GM12878 (cell line): ENCODE measurements around the gene MST1. TPM values are rescaled to one million over a fixed set of nuclear protein-coding genes. Genes with fewer than 3 reads are reported as not detected.

ENCODE experiments used
- BHLHE40 ChIP-seq, 2 experiments: fragments of 450-650 bp in 1 of 2; IDR thresholded peaks; 2 replicates each; pipeline ENCODE4 v1.6.1; 2011 to 2017; ENCODE audit warnings: low read depth in 2 of 2, borderline replicate concordance in 1 of 2, improper control_type of control experiment in 1 of 2, low read length in 1 of 2, mild to moderate bottlenecking in 1 of 2
- CBX3 ChIP-seq: fragments of 200-600 bp; sonication (generic); IDR thresholded peaks from 2 replicates; pipeline ENCODE4 v1.6.1; 2016; ENCODE audit warnings: low read depth, borderline replicate concordance
- EED ChIP-seq: sonication (generic); IDR thresholded peaks from 2 replicates; pipeline ENCODE4 v1.6.1; 2016; ENCODE audit warnings: antibody characterized with exemption, low read depth
- JUND ChIP-seq: IDR thresholded peaks from 2 replicates; pipeline ENCODE4 v1.6.1; 2012; ENCODE audit warnings: low read depth, mild to moderate bottlenecking, low read length, improper control_type of control experiment, moderate library complexity
- LARP7 ChIP-seq: fragments of 450-650 bp; IDR thresholded peaks from 2 replicates; pipeline ENCODE4 v1.6.1; 2017; ENCODE audit warnings: mild to moderate bottlenecking
- MAX ChIP-seq: IDR thresholded peaks from 2 replicates; pipeline ENCODE4 v1.6.1; 2012; ENCODE audit warnings: low read depth, low read length, improper control_type of control experiment
- NBN ChIP-seq: fragments of 450-650 bp; IDR thresholded peaks from 2 replicates; pipeline ENCODE4 v1.6.1; 2016
- NKRF ChIP-seq: fragments of 450-650 bp; conservative IDR thresholded peaks from 2 replicates; pipeline ENCODE4 v1.6.1; 2017; ENCODE audit warnings: mild to moderate bottlenecking, moderate library complexity
- RAD21 ChIP-seq: IDR thresholded peaks from 2 replicates; pipeline ENCODE4 v1.6.1; 2011; ENCODE audit warnings: mild to moderate bottlenecking, low read depth, low read length, moderate library complexity; ENCODE audit not compliant: insufficient read depth
- SMARCA5 ChIP-seq: fragments of 450-650 bp; IDR thresholded peaks from 2 replicates; pipeline ENCODE4 v1.6.1; 2017; ENCODE audit warnings: mild to moderate bottlenecking
- SP1 ChIP-seq: IDR thresholded peaks from one replicate; pipeline ENCODE4 v1.6.1; 2011; ENCODE audit warnings: low read depth, low read length
- STAT1 ChIP-seq: fragments of 450-650 bp; conservative IDR thresholded peaks from 2 replicates; pipeline ENCODE4 v1.6.1; 2014; ENCODE audit warnings: antibody characterized with exemption, mild to moderate bottlenecking
- TAF1 ChIP-seq: IDR thresholded peaks from 2 replicates; pipeline ENCODE4 v1.6.1; 2011; ENCODE audit warnings: mild to moderate bottlenecking, low read depth, low read length, borderline replicate concordance
- polyA plus RNA-seq, 11 experiments: library from polyadenylated mRNA; depleted of rRNA in 4 of 11; unstranded in 6 of 11; stranded (reverse) in 5 of 11; fragments of >200 nt; fragmentation: Nextera tagmentation in 4 of 11; fragmentation: Illumina TruSeq in 1 of 11; extraction: Ambion mirVana in 4 of 11; extraction: Trizol in 1 of 11; gene quantifications; 1 replicate in 1 of 11; 2 replicates in 10 of 11; pipeline versions ENCODE4 v1.2.1 to v1.2.3, GENCODE V29; 2011 to 2016; ENCODE audit warnings: inconsistent platforms in 2 of 11, missing spikeins in 2 of 11, low read depth in 1 of 11
- total RNA-seq, 4 experiments: library from RNA; depleted of rRNA in 3 of 4; stranded (reverse); fragments of >200 nt in 3 of 4; fragmentation: Illumina TruSeq in 1 of 4; extraction: Trizol in 1 of 4; gene quantifications; 2 replicates each; pipeline versions ENCODE4 v1.2.1 to v1.2.3, GENCODE V29; 2013 to 2021
- TF ChIP-seq, protein P1 (sequence below): fragments of 450-650 bp; IDR thresholded peaks from 2 replicates; pipeline ENCODE4 v1.6.1; 2017; ENCODE audit warnings: antibody characterized with exemption, mild to moderate bottlenecking, moderate library complexity
- TF ChIP-seq, protein P2 (sequence below), 3 experiments: IDR thresholded peaks in 2 of 3; conservative IDR thresholded peaks in 1 of 3; 2 replicates each; pipeline ENCODE4 v1.5.1; 2011; ENCODE audit warnings: low read depth in 3 of 3, low read length in 3 of 3, mild to moderate bottlenecking in 3 of 3, control low read depth in 2 of 3, moderate library complexity in 2 of 3, inconsistent platforms in 1 of 3, mixed read lengths in 1 of 3; ENCODE audit not compliant: control insufficient read depth in 2 of 3, insufficient read depth in 1 of 3; ENCODE audit errors: extremely low read depth in 1 of 3
- TF ChIP-seq, protein P3 (sequence below): IDR thresholded peaks from 2 replicates; pipeline ENCODE4 v1.6.1; 2011; ENCODE audit warnings: low read depth, low read length, improper control_type of control experiment, borderline replicate concordance

The MST1 gene
- total and polyA plus RNA-seq, 10 of the 15 experiments (the other 5 are each of a cell fraction or from before 2014, with no cell fraction given) = 1.2 to 25.5 (median 4.1) TPM

GRCh38 chr3:49719214-49719884 is 30.1 kb upstream of the MST1 start, which contains the start of gene AMIGO3 (continued):
- TF ChIP-seq, protein P1, sequence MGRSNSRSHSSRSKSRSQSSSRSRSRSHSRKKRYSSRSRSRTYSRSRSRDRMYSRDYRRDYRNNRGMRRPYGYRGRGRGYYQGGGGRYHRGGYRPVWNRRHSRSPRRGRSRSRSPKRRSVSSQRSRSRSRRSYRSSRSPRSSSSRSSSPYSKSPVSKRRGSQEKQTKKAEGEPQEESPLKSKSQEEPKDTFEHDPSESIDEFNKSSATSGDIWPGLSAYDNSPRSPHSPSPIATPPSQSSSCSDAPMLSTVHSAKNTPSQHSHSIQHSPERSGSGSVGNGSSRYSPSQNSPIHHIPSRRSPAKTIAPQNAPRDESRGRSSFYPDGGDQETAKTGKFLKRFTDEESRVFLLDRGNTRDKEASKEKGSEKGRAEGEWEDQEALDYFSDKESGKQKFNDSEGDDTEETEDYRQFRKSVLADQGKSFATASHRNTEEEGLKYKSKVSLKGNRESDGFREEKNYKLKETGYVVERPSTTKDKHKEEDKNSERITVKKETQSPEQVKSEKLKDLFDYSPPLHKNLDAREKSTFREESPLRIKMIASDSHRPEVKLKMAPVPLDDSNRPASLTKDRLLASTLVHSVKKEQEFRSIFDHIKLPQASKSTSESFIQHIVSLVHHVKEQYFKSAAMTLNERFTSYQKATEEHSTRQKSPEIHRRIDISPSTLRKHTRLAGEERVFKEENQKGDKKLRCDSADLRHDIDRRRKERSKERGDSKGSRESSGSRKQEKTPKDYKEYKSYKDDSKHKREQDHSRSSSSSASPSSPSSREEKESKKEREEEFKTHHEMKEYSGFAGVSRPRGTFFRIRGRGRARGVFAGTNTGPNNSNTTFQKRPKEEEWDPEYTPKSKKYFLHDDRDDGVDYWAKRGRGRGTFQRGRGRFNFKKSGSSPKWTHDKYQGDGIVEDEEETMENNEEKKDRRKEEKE = no peak
- TF ChIP-seq, protein P2, sequence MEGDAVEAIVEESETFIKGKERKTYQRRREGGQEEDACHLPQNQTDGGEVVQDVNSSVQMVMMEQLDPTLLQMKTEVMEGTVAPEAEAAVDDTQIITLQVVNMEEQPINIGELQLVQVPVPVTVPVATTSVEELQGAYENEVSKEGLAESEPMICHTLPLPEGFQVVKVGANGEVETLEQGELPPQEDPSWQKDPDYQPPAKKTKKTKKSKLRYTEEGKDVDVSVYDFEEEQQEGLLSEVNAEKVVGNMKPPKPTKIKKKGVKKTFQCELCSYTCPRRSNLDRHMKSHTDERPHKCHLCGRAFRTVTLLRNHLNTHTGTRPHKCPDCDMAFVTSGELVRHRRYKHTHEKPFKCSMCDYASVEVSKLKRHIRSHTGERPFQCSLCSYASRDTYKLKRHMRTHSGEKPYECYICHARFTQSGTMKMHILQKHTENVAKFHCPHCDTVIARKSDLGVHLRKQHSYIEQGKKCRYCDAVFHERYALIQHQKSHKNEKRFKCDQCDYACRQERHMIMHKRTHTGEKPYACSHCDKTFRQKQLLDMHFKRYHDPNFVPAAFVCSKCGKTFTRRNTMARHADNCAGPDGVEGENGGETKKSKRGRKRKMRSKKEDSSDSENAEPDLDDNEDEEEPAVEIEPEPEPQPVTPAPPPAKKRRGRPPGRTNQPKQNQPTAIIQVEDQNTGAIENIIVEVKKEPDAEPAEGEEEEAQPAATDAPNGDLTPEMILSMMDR (IDR thresholded peaks at IDR 0.05 in 2 of 3, conservative IDR thresholded peaks at IDR 0.05 in 1 of 3; ENCODE audit: control insufficient read depth in 2 of 3, extremely low read depth in 1 of 3, insufficient read depth in 1 of 3, low read depth in 3 of 3, low read length in 3 of 3) = peak; percentile 42 to 84 (median 63); a peak in 5 of 6 replicates
- peak; percentile 46; the same call in 1 of the 2 replicates for TF ChIP-seq TAF1
- TF ChIP-seq MAX = no peak
- no peak for TF ChIP-seq CBX3
- no peak for TF ChIP-seq EED
- TF ChIP-seq, protein P3, sequence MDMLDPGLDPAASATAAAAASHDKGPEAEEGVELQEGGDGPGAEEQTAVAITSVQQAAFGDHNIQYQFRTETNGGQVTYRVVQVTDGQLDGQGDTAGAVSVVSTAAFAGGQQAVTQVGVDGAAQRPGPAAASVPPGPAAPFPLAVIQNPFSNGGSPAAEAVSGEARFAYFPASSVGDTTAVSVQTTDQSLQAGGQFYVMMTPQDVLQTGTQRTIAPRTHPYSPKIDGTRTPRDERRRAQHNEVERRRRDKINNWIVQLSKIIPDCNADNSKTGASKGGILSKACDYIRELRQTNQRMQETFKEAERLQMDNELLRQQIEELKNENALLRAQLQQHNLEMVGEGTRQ = no peak
- TF ChIP-seq LARP7 = peak; percentile 58
- TF ChIP-seq NKRF = 0 out of 2 replicates have a peak, but pooled peaks have one; percentile 32
- no peak for TF ChIP-seq RAD21
- no peak for TF ChIP-seq STAT1
- TF ChIP-seq JUND = no peak
- 0 out of 4 replicates have a peak, but pooled peaks have one; percentile 7 to 17 for TF ChIP-seq BHLHE40 (IDR thresholded peaks at IDR 0.05; ENCODE audit: borderline replicate concordance in 1 of 2, low read depth in 2 of 2, low read length in 1 of 2)
- TF ChIP-seq SP1 = peak; percentile 65
- peak; percentile 15; the same call in 1 of the 2 replicates for TF ChIP-seq SMARCA5
- TF ChIP-seq NBN = peak; percentile 68
